ENCODE measurements around the gene CEACAM19. TPM values are rescaled to one million over a fixed set of nuclear protein-coding genes. Genes with fewer than 3 reads are reported as not detected.
"Not testable (repeated sequence)": the region's sequence is repeated elsewhere in the genome, so short reads cannot be mapped to it uniquely, and the experiment has no call there.

Gene CEACAM19
- total RNA-seq, 1 experiment from 2014 or later, result 3.5 TPM

GRCh38 chr19:44634058-44634457 is 37.2 kb upstream of the CEACAM19 start:
- Mint-ChIP-seq H3K36me3 (ENCODE audit: insufficient read depth in 1 of 3, low read depth in 3 of 3) (peaks cover 0 to 12% (median 7%) of the 10 kb centered on the region in 3 experiments; a peak in 4 of 7 replicates), H3K4me1 (peaks cover 38 to 41% of the 10 kb centered on the region in 2 experiments)
- H3K23me2 ChIP-seq (ENCODE audit: insufficient read length, low read depth, low read length, poor library complexity, severe bottlenecking); H3K27me3 Mint-ChIP-seq (ENCODE audit: low read depth); H3K4me3 Mint-ChIP-seq; H4K8ac ChIP-seq (replicated peaks; ENCODE audit: insufficient read length, low read depth, low read length); H2BK120ac ChIP-seq (ENCODE audit: low read depth, low read length, poor library complexity, severe bottlenecking); H2BK12ac ChIP-seq (ENCODE audit: insufficient read length, low read depth, low read length); H3K56ac ChIP-seq (ENCODE audit: insufficient read length, low read depth, low read length); H3K18ac ChIP-seq (ENCODE audit: insufficient read length, low read depth, low read length); H4K91ac ChIP-seq (ENCODE audit: insufficient read length, low read depth, low read length); H3K9me3 ChIP-seq (ENCODE audit: control insufficient read depth, low read depth, low read length); H3K23ac ChIP-seq (ENCODE audit: insufficient read length, low read depth, low read length); H3K79me1 ChIP-seq (ENCODE audit: insufficient read depth, low read depth, low read length, poor library complexity, severe bottlenecking); H3K79me2 ChIP-seq (ENCODE audit: insufficient read depth, low read length); H3K4me1 ChIP-seq (ENCODE audit: insufficient read depth, low read length); H3T11ph ChIP-seq (ENCODE audit: low read length); DNase-seq; H3K14ac ChIP-seq (ENCODE audit: insufficient read depth, low read length); H3K9me3 Mint-ChIP-seq; H2AFZ ChIP-seq (ENCODE audit: low read length); H3K27ac ChIP-seq (ENCODE audit: insufficient read length, low read depth, low read length); H2BK15ac ChIP-seq (ENCODE audit: low read depth, low read length); H3K27me3 ChIP-seq (ENCODE audit: insufficient read depth, low read length); H2BK5ac ChIP-seq (ENCODE audit: insufficient read length, low read length); H3K4ac ChIP-seq (ENCODE audit: low read depth, low read length); H3K4me2 ChIP-seq (ENCODE audit: insufficient read depth, insufficient read length, low read length); H3K9ac ChIP-seq (ENCODE audit: extremely low read depth, insufficient read length, low read length); H2BK20ac ChIP-seq (ENCODE audit: low read depth, low read length, poor library complexity, severe bottlenecking); H3K27ac Mint-ChIP-seq; H4K5ac ChIP-seq (ENCODE audit: insufficient read length, low read depth, low read length); H4K20me1 ChIP-seq (ENCODE audit: control insufficient read depth, insufficient read depth, insufficient read length); H2AK5ac ChIP-seq (ENCODE audit: insufficient read length, low read length): not testable (repeated sequence)
- WGBS (ENCODE audit: extremely low coverage, insufficient read length, low lambda C conversion rate), result no CpG with 5 or more reads among the region's 5 CpGs
